Uterus (tissue), 2 donors: ENCODE results near the gene DPH6.

Experiments used
- POLR2A ChIP-seq, 2 donors: fragments of 450-650 bp; IDR thresholded peaks; one replicate each; pipeline ENCODE4 v1.6.1; 2016; ENCODE audit warnings: antibody characterized with exemption in 2 of 2, mild to moderate bottlenecking in 1 of 2, moderate library complexity in 1 of 2
- TF ChIP-seq, protein P1 (sequence below), 4 experiments: fragments of 200-600 bp in 2 of 4; fragments of 450-650 bp in 2 of 4; sonication (generic) in 2 of 4; IDR thresholded peaks; one replicate each; pipeline ENCODE4 v1.5.1; 2016 to 2019; ENCODE audit warnings: antibody characterized with exemption in 4 of 4, mild to moderate bottlenecking in 2 of 4, moderate library complexity in 1 of 4

DNA sequence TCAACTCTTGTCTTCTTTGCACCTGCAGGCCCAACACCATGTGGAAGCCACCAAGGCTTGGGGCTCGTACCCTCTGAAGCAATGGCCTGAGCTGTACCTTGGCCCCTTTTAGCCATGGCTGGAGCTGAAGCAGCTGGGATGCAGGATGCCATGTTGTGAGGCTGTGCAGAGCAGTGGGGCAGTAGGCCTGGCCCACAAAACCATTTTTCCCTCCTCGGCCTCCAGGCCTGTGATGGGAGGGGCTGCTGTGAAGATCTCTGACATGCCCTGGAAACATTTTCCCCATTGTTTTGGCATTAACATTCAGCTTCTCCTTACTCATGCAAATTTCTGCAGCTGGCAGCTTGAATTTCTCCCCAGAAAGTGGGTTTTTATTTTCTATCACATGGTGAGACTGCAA, 58.5 kb downstream of the DPH6 start:
- TF ChIP-seq, protein P1, sequence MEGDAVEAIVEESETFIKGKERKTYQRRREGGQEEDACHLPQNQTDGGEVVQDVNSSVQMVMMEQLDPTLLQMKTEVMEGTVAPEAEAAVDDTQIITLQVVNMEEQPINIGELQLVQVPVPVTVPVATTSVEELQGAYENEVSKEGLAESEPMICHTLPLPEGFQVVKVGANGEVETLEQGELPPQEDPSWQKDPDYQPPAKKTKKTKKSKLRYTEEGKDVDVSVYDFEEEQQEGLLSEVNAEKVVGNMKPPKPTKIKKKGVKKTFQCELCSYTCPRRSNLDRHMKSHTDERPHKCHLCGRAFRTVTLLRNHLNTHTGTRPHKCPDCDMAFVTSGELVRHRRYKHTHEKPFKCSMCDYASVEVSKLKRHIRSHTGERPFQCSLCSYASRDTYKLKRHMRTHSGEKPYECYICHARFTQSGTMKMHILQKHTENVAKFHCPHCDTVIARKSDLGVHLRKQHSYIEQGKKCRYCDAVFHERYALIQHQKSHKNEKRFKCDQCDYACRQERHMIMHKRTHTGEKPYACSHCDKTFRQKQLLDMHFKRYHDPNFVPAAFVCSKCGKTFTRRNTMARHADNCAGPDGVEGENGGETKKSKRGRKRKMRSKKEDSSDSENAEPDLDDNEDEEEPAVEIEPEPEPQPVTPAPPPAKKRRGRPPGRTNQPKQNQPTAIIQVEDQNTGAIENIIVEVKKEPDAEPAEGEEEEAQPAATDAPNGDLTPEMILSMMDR (IDR thresholded peaks at IDR 0.05) = no peak
- TF ChIP-seq POLR2A (IDR thresholded peaks at IDR 0.05) = no peak
